K562 (cell line): ENCODE measurements around the gene ATAD3B.

Source experiments
- ATF6 ChIP-seq: sonication (generic); formaldehyde crosslinking; IDR thresholded peaks from 2 replicates; pipeline ENCODE4 v1.4.0; 2020; ENCODE audit warnings: mild to moderate bottlenecking, missing genetic modification reagents
- CBX2 ChIP-seq: fragments of 200-600 bp; sonication (generic); IDR thresholded peaks from one replicate; pipeline ENCODE4 v1.6.1; 2012; ENCODE audit warnings: mild to moderate bottlenecking, low read length, inconsistent platforms; ENCODE audit not compliant: insufficient read depth, poor library complexity, severe bottlenecking
- ESRRA ChIP-seq: fragments of 450-650 bp; IDR thresholded peaks from 2 replicates; pipeline ENCODE4 v1.6.1; 2014; ENCODE audit warnings: low read depth, mild to moderate bottlenecking, moderate library complexity, borderline replicate concordance
- EZH2 ChIP-seq: IDR thresholded peaks from 2 replicates; pipeline ENCODE4 v1.6.1; 2012; ENCODE audit warnings: low read depth, mild to moderate bottlenecking, inconsistent platforms, low read length, borderline replicate concordance
- HEY1 ChIP-seq: fragments of 250-450 bp; sonication (Bioruptor Pico); IDR thresholded peaks from 2 replicates; pipeline ENCODE4 v1.5.0; 2020; ENCODE audit warnings: mild to moderate bottlenecking, moderate library complexity, borderline replicate concordance
- MLX ChIP-seq, 2 experiments: fragments of 450-650 bp in 1 of 2; sonication (generic) in 1 of 2; formaldehyde crosslinking; conservative IDR thresholded peaks; 2 replicates each; pipeline versions ENCODE4 v1.4.0 to v1.8.1; 2020 to 2022; ENCODE audit warnings: mild to moderate bottlenecking in 1 of 2, missing genetic modification reagents in 1 of 2
- NFXL1 ChIP-seq: fragments of 450-650 bp; formaldehyde crosslinking; IDR thresholded peaks from 2 replicates; pipeline ENCODE4 v1.4.0; 2021; ENCODE audit warnings: mild to moderate bottlenecking
- NR0B1 ChIP-seq: fragments of 450-650 bp; IDR thresholded peaks from one replicate; pipeline ENCODE4 v1.6.1; 2018; ENCODE audit warnings: mild to moderate bottlenecking, moderate library complexity; ENCODE audit not compliant: partially characterized antibody
- NR2F6 ChIP-seq: fragments of 450-650 bp; formaldehyde crosslinking; IDR thresholded peaks from 2 replicates; pipeline ENCODE4 v1.4.0; 2020; ENCODE audit warnings: mild to moderate bottlenecking
- POLR2A ChIP-seq: fragments of 450-650 bp; conservative IDR thresholded peaks from 2 replicates; pipeline ENCODE4 v1.6.1; 2016
- STAT5B ChIP-seq: fragments of 250-450 bp; sonication (Bioruptor Pico); IDR thresholded peaks from 2 replicates; pipeline ENCODE4 v1.8.0; 2021; ENCODE audit warnings: mild to moderate bottlenecking, inconsistent platforms
- ZNF134 ChIP-seq: fragments of 250-450 bp; sonication (Bioruptor Pico); conservative IDR thresholded peaks from 2 replicates; pipeline ENCODE4 v1.4.0; 2020
- TF ChIP-seq, protein P1 (sequence below), 3 experiments: IDR thresholded peaks in 2 of 3; conservative IDR thresholded peaks in 1 of 3; 2 replicates each; pipeline ENCODE4 v1.5.1; 2011 to 2012; ENCODE audit warnings: low read length in 3 of 3, mild to moderate bottlenecking in 3 of 3, control low read depth in 2 of 3, improper control_type of control experiment in 1 of 3, inconsistent platforms in 1 of 3, low read depth in 1 of 3, mixed read lengths in 1 of 3, moderate library complexity in 1 of 3; ENCODE audit not compliant: insufficient read depth in 2 of 3

- TF ChIP-seq NFXL1 (CRISPR knock-in tag) (no peak), CBX2 (no peak), HEY1 (CRISPR knock-in tag) (no peak), STAT5B (CRISPR knock-in tag) (no peak), NR0B1 (no peak), ESRRA (no peak), EZH2 (no peak), POLR2A (no peak), MLX (CRISPR knock-in tag; conservative IDR thresholded peaks at IDR 0.05) (no peak), NR2F6 (CRISPR knock-in tag) (no peak), ATF6 (no peak), ZNF134 (no peak)
- TF ChIP-seq, protein P1, sequence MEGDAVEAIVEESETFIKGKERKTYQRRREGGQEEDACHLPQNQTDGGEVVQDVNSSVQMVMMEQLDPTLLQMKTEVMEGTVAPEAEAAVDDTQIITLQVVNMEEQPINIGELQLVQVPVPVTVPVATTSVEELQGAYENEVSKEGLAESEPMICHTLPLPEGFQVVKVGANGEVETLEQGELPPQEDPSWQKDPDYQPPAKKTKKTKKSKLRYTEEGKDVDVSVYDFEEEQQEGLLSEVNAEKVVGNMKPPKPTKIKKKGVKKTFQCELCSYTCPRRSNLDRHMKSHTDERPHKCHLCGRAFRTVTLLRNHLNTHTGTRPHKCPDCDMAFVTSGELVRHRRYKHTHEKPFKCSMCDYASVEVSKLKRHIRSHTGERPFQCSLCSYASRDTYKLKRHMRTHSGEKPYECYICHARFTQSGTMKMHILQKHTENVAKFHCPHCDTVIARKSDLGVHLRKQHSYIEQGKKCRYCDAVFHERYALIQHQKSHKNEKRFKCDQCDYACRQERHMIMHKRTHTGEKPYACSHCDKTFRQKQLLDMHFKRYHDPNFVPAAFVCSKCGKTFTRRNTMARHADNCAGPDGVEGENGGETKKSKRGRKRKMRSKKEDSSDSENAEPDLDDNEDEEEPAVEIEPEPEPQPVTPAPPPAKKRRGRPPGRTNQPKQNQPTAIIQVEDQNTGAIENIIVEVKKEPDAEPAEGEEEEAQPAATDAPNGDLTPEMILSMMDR (IDR thresholded peaks at IDR 0.05 in 2 of 3, conservative IDR thresholded peaks at IDR 0.05 in 1 of 3; ENCODE audit: insufficient read depth in 2 of 3, low read depth in 1 of 3, low read length in 3 of 3): no peak
Observed at GRCh38 chr1:1435911-1436629, 35.5 kb upstream of the ATAD3B start.
